ENCODE results near the gene BPNT1. TPM values are rescaled to one million over a fixed set of nuclear protein-coding genes. Genes with fewer than 3 reads are reported as not detected.

BPNT1 gene
- total RNA-seq, 4 donors from 2014 or later = 12.3 to 28.8 (median 13.5) TPM

DNA sequence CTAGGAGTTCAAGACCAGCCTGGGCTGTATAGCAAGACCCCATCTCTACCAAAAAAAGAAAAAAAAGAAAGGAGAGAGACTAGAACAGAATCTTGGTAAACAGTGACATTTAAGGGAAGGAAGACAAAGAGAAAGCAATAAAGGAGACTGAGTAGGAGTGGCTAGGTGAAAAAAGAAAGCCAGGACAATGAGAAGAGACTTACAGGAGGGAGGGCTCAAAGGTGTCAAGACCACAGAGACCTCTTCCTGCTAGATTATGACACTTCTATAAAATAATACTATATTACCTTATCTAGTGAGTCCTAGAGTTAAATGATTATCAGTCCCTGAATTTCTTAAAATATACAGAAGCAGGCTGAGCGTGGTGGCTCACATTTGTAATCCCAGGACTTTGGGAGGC, 33.2 kb downstream of the BPNT1 start:
- Histone ChIP-seq H3K27ac (no peak overlapping the region), H3K4me3 (no peak overlapping the region), H3K27me3 (no peaks in the 10 kb centered on the region), H3K4me1 (no peaks in the 10 kb centered on the region), H3K9me3 (no peaks in the 10 kb centered on the region), H3K36me3 (no peaks in the 10 kb centered on the region)
- intact Hi-C loops (cut with DNase I; ENCODE audit: low total_unique reads) = no loop called here
- TF ChIP-seq, protein P1, sequence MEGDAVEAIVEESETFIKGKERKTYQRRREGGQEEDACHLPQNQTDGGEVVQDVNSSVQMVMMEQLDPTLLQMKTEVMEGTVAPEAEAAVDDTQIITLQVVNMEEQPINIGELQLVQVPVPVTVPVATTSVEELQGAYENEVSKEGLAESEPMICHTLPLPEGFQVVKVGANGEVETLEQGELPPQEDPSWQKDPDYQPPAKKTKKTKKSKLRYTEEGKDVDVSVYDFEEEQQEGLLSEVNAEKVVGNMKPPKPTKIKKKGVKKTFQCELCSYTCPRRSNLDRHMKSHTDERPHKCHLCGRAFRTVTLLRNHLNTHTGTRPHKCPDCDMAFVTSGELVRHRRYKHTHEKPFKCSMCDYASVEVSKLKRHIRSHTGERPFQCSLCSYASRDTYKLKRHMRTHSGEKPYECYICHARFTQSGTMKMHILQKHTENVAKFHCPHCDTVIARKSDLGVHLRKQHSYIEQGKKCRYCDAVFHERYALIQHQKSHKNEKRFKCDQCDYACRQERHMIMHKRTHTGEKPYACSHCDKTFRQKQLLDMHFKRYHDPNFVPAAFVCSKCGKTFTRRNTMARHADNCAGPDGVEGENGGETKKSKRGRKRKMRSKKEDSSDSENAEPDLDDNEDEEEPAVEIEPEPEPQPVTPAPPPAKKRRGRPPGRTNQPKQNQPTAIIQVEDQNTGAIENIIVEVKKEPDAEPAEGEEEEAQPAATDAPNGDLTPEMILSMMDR (IDR thresholded peaks at IDR 0.05) = no peak
- TF ChIP-seq POLR2A (IDR thresholded peaks at IDR 0.05) = no peak
- no peak for DNase-seq

DNA sequence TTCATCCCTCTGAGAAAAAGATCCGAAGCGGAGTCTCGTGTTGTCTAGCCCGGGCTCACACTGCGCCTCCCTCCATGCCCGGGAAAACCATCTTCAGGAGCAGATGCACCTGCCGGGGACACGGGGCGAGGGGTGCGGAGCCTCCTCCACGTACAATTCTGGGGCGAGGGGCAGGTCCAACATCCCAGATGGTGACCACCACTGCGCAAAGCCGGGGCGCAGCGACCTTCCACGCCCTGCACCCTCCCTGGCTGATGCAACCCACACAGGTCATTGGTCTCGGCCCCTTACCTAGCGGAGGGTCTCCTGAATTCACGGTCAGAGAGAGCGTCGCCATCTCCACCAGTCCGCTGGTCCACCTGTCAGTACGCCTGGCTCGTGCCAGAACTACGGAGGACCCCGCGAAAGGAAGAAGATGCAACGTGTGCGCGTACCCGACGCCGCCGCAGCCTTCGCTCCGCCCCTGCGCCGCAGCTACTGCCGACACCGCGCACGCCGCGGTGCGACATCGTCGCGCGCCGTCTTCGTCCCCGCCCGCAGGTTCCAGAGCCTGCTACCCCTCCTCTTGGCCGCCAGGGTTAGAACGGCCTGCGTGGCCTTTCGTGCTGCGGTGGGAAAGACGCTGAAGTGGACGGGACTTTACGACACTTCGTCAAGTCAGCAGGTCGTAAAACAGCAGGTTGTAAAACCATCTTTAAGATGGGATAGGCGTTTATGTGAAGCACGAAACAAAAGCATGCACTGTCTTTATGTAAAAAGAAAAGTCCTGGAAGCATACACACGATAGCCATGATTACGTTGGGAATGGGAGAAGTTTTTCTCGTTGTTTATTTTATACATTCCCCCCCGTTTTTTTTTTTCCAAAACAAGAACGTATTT, 43.3 kb downstream of the BPNT1 start, which contains the start of gene EPRS1:
Gene EPRS1, minus strand, starts transcription at position 454 of the 879 bp plus-strand sequence. Its CDS starts 117 bp downstream, at position 337.
- H3K9me3 ChIP-seq = no peaks in the 10 kb centered on the region
- peak within 1 kb of the TSS; percentile 73 to 88 for H3K4me3 ChIP-seq
- peak; percentile 92 for DNase-seq
- H3K27me3 ChIP-seq = no peaks in the 10 kb centered on the region
- intact Hi-C loops (cut with DNase I; ENCODE audit: low total_unique reads) = no loop called here
- peak; percentile 59 to 66 for TF ChIP-seq POLR2A (IDR thresholded peaks at IDR 0.05)
- TF ChIP-seq, protein P1 (IDR thresholded peaks at IDR 0.05) = peak; percentile 49 to 90 (median 78)
- H3K27ac ChIP-seq = peak within 1 kb of the TSS; percentile 87 to 90
- no peaks in the 10 kb centered on the region for H3K36me3 ChIP-seq
- H3K4me1 ChIP-seq = no peaks in the 10 kb centered on the region

DNA sequence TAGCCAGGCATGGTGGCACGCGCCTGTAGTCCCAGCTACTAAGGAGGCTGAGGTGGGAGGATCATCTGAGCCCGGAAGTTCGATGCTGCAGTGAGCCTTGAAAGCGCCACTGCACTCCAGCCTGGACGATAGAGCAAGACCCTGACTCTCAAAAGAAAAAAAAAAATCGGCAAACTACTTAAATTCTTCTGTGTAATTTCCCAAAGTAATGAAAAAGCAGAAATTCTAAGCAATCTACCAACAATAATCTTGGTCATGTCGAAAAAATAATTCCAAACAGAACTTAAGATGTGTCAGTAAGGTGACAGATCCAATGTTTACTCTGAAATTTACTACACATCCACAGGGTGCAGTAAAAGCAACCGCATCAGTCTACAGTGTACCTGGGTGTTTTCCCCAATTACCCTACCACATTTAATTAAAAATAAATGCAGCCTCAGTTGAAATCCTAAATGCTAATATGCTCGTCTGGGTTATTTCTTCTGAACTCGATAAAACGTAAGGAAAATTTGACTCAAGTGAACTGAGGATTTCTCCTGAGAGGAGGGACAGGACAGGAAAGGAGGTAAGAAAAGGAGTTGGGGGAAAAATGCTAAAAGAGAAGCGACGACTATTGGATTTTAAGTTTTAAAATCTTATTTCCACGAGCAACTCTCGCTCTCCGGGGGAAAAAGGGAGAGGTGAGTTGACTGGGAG, 44.1 kb downstream of the BPNT1 start:
- Histone ChIP-seq H3K36me3 (no peaks in the 10 kb centered on the region), H3K27ac (peak overlapping the region; percentile 87 to 90), H3K27me3 (no peaks in the 10 kb centered on the region), H3K4me3 (peak overlapping the region; percentile 73 to 88), H3K4me1 (no peaks in the 10 kb centered on the region), H3K9me3 (no peaks in the 10 kb centered on the region)
- TF ChIP-seq POLR2A (IDR thresholded peaks at IDR 0.05) = no peak
- TF ChIP-seq, protein P1 (IDR thresholded peaks at IDR 0.05) = no peak
- intact Hi-C loops (cut with DNase I; ENCODE audit: low total_unique reads) = no loop called here
- no peak for DNase-seq

DNA sequence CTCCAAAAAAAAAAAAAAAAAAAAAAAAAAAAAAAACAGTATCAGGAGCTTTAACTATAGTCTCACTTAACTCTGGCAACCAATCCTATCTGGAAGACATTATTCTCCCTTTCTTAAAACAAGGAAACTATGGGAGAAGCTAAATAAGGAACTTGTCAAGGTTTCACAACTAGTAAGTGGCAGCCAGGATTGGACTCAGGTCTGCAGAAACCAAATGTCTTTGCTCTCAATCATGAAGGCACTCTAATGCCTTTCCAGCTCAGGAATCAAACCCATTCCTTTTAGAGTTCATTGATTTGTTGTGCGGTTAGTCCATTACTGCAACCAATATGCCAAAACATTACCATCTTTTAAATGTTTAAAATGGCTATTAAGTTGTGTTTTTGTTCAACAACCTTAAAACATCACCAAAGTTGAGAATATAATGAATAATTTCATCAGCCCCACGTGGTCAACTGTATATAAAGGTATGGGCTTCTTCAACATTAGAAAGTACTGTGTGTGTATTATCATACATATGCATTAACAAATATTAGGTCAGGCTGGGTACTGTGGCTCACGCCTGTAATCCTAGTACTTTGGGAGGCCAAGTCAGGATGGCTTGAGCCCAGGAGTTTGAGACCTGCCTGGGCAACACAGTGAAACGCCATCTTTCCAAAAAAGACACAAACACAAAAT, 44.8 kb downstream of the BPNT1 start:
- peak overlapping the region in 1 of 2 donors; percentile 90 for H3K27ac ChIP-seq

More for the DNA sequence above, 44.8 kb downstream of the BPNT1 start:
- Histone ChIP-seq H3K4me3 (peak overlapping the region; percentile 73 to 88), H3K4me1 (no peaks in the 10 kb centered on the region), H3K9me3 (no peaks in the 10 kb centered on the region), H3K36me3 (no peaks in the 10 kb centered on the region), H3K27me3 (no peaks in the 10 kb centered on the region)
- intact Hi-C loops (cut with DNase I; ENCODE audit: low total_unique reads) = no loop called here
- DNase-seq = no peak
- TF ChIP-seq, protein P1 (IDR thresholded peaks at IDR 0.05) = no peak
- no peak for TF ChIP-seq POLR2A (IDR thresholded peaks at IDR 0.05)

Data from uterus (tissue), 4 donors.